Body of pancreas (tissue), 4 donors: Measurements from ENCODE around the gene PSMB7.

ENCODE experiments used
- CTCF ChIP-seq, 7 experiments: fragments of 450-650 bp in 4 of 7; fragments of 200-600 bp in 3 of 7; sonication (generic) in 3 of 7; IDR thresholded peaks; one replicate each; pipeline ENCODE4 v1.5.1; 2016 to 2019; ENCODE audit warnings: antibody characterized with exemption in 7 of 7
- POLR2A ChIP-seq, 3 donors: fragments of 450-650 bp; IDR thresholded peaks; one replicate each; pipeline ENCODE4 v1.6.1; 2016; ENCODE audit warnings: antibody characterized with exemption in 3 of 3, mild to moderate bottlenecking in 2 of 3

DNA sequence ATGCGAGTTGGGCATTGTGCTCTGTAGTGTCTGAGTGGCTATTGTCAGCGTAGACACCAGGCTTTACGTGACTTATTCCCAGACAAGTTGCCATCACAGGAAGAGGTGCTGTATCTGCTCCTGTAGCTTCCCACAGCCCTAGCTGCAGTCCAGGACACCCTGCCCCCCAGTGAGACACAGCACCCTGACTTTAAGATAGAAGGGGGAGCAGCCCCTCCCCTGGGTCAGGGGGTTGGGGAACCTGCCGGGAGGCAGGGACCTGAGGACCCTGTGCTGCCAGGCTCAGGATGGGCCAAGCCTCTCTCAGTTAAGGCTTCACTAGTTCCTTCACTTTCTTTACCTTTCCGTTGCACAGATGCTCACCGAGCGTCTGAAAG, 82.1 kb downstream of the PSMB7 start:
- TF ChIP-seq CTCF (IDR thresholded peaks at IDR 0.05) (no peak), POLR2A (IDR thresholded peaks at IDR 0.05) (no peak)
